Epithelial cell of esophagus (primary cell): Measurements from ENCODE around the gene MFN2.
A peak's percentile ranks its signal among the peaks of the same experiment; 100 is the strongest.

Experiments
- DNase-seq: peaks from one replicate; pipeline ENCODE4 v3.0.0; 2010; ENCODE audit warnings: low read depth
- H3K4me3 ChIP-seq: 2 replicates; pipeline ENCODE4 v1.5.1; 2011; ENCODE audit warnings: mild to moderate bottlenecking, low read length, control low read depth
- CTCF ChIP-seq: IDR thresholded peaks from 2 replicates; pipeline ENCODE4 v1.5.1; 2011; ENCODE audit warnings: low read depth, mild to moderate bottlenecking, low read length, control low read depth, inconsistent platforms; ENCODE audit not compliant: insufficient read depth; ENCODE audit errors: missing control alignments

MFN2 gene

GRCh38 chr1:12012560-12013316, 32.5 kb downstream of the MFN2 start:
- no peak overlapping the region for H3K4me3 ChIP-seq
- TF ChIP-seq CTCF: no peak
- DNase-seq: no peak

GRCh38 chr1:12014141-12014991, 34.1 kb downstream of the MFN2 start:
- H3K4me3 ChIP-seq: no peak overlapping the region
- peak; percentile 88 for DNase-seq
- TF ChIP-seq CTCF: peak; percentile 41

GRCh38 chr1:12015001-12015491, 34.8 kb downstream of the MFN2 start:
- DNase-seq: peak; percentile 83
- no peak for TF ChIP-seq CTCF
- H3K4me3 ChIP-seq: no peak overlapping the region

DNA sequence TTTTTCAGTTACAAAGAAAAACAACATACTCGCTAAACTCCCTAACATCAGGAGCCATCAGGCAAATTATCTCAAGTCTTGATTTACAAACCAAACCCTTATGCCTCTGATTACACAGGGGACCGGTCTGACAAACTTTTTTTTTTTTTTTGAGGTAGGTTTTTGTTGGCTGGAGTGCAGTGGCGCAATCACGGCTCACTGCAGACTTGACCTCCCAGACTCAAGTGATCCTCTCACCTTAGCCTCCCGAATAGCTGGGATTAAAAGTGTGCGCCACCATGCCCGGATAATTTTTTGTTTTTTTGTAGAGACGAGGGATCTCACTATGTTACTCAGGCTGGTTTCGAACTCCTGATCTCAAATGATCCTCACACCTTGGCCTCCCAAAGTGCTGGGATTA, 35.3 kb downstream of the MFN2 start:
- peak; percentile 5 for DNase-seq
- TF ChIP-seq CTCF: no peak
- H3K4me3 ChIP-seq: no peak overlapping the region

DNA sequence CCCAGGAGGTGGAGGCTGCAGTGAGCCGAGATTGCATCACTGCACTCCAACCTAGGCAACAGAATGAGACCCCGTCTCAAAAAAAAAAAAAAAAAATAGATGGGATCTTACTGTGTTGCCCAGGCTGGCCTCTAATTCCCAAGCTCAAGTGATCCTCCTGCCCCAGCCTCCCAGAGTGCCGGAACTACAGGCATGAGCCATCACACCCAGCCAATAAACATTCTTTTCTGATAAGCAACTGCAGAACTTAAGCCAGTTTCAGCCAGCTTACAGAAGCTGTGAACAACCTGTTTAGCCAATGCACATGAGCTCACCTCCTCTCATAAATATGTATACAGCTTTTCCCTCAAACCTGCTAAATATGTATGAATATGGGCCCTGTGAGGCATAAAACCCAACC, 35.9 kb downstream of the MFN2 start:
- peak; percentile 16 for DNase-seq
- TF ChIP-seq CTCF: no peak
- H3K4me3 ChIP-seq: no peak overlapping the region

DNA sequence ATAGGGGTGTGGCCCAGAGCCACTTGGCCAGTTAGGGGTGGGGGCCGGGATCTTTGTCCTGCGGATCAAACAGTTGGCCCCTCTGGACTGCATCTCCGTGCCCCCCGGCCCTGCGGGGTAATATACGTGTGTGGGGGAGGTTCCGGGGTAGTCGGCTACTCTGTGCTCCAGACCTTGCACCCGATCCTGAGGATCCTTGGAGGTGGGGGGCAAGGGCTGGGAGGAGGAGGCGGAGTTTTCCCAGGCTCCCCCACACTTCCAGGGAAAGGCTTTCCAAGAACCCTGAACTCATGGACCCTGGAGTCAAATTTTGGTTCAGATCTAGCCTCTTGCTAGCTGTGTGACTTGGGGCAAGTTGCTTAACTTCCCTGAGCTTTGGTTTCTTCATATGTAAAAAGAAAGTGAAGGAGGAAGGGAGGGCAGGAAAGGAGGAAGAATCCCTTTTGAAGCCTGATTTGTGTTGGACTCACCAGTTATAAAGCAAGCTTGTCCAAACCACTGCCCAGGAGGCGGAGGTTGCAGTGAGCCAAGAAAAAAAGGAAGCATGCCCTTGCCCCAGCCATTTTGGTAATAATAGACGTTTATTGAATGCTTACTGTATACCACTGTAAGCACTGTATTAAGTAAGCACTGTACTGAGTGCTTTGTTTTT, 39.7 kb downstream of the MFN2 start:
- TF ChIP-seq CTCF: no peak
- peak; percentile 13 for DNase-seq
- peak overlapping the region; percentile 83 for H3K4me3 ChIP-seq
